ENCODE measurements around the gene C1orf52. TPM values are rescaled to one million over a fixed set of nuclear protein-coding genes. Genes with fewer than 3 reads are reported as not detected.
"Not testable (repeated sequence)": the region's sequence is repeated elsewhere in the genome, so short reads cannot be mapped to it uniquely, and the experiment has no call there.

The C1orf52 gene
- polyA plus RNA-seq, 3 donors: 36.3 to 42.5 (median 39.7) TPM

DNA sequence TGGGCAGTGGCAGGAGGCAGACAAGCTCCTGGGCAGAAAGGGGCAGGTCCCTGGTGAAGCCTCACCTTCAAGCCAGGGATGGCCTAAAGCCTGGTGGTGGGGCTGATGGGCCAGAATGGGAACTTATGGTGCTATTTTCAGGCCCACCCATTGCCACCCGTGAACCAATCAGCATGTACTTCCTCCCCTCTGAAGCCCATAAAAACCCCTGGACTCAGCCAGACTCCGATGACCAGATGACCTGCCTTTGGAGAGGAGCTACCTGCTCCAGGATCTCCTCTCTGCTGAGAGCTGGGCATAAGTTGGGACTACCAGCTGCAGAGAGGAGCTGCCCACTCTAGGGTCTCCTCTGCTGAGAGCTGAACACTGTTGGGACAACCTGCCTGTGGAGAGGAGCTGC, 24.7 kb upstream of the C1orf52 start:
- no peak for DNase-seq

DNA sequence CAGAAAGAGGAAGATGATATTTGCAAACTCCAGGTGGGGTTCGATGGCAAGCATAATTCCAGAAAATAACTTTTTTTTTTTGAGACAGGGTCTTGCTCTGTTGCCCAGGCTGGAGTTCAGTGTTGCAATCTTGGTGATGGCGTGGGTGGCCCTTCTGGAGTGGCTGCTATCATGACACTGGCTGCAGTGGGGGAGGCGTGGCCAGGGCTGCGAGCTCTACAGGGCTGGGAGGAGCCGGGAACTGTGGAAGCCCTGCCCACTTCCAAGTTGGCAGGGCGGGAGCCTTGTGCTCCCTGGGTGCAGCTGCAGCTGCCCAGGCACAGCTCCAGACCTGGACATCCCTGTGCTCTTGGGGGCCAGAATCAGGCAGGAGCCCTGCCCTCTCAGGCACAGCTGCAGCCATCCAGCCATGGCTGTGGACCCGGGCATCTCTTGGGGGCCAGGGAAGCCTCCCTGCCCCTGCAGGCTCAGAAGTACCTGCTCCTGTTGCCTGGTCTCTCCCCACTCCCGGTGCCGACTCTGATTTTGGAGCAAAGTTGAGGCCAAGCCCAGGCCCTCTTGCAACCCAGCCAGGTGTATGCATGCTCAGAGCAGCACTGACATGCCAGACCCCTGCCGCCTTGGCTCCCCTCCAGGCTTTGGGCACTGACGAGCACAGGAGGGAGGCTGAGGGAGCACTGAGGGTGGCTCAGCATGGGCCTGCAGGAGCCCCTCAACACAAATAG, 24.2 kb upstream of the C1orf52 start:
- DNase-seq: no peak

- DNase-seq: no peak
Measured at GRCh38 chr1:85282424-85282823, 23.0 kb upstream of the C1orf52 start.

DNA sequence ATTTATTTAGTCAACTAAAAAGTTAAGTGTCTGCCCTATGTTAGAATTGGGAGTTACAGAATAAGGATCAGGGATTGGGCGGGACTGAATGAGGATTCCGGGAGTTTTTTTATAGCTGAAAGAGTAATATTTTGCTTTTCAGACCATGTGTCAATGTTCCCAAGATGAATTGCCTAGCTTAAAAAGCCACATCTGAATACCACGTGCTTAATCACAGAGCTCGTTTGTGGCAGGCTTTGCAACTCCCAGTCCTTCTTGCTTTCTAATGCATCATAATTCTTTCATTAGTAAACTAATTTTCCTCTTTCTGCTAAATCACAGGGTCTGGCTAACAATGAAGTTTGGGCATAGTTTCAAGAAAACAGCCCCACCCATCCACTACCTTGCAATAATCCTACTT, 21.2 kb upstream of the C1orf52 start:
- DNase-seq: no peak

DNA sequence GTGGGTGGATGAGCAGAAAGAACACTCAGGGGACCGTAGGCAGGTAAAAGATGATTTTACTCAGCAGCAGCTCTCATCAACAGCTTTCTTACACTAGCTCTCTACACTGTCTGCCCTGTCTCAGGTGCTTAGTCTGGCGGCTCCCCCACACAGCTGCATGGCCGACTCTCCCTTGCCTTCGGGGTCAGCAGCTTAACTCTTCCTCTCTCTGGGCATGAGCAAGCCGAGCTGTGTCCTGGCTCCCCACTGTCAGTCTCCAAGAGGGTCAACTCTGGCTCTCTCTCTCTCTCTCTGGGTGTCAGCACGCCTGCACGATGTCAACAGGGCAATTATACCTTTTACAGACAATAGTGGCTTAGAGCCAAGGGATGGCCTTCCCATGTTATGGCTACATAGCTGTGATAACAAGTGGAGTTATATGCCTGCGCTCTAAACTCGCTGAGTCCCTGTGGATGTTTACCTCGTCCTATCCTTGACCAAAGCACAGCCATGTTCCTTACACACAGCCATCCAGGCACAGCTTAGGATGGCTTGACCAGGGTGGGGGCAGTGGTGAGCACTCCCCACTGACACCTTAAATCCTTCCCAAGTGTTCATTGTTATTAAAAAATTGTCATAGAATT, 20.1 kb upstream of the C1orf52 start:
- no peak for DNase-seq

DNA sequence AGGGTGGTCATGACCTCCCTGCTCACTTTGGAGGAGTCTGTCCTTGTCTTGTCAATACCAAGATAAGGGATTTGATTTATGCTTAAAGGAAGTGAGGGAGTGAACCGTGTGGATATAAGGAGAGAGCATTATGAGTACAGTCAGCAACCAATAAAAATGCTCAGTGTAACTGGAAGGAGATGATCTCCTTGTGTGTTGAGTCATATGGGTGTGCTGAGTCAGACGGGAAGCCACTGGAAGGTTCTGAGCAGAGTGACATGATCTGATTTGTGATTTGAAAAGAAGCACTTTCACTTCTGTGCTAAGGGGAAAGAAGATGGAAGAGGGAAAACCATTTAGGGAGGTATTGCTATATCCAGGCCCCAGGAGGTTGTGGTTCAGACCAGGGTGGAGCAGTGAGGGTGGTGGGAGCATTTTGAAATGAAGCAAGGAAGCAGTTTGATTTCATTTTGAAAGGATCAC, 19.4 kb upstream of the C1orf52 start:
- DNase-seq: no peak

DNA sequence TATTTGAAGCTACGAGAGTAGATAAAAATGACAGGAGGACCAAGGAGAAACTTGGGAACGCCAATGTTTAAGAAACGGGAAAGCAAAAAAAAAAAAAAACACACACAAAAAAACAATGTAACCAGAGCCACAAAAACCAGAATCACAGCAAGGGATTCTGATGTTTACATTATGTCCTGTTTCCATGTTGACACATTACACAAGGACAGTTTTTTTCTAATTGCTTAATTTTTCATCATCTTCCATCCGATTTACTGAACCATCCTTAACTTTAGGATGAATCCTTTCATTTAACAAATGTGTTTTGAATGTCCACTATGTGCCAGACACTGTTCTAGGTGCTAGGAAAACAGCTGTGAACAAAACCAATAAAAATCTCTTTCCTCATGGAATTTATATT, 18.3 kb upstream of the C1orf52 start:
- DNase-seq: no peak

- DNase-seq: no peak
Measured at GRCh38 chr1:85276978-85277639, 17.6 kb upstream of the C1orf52 start.

DNA sequence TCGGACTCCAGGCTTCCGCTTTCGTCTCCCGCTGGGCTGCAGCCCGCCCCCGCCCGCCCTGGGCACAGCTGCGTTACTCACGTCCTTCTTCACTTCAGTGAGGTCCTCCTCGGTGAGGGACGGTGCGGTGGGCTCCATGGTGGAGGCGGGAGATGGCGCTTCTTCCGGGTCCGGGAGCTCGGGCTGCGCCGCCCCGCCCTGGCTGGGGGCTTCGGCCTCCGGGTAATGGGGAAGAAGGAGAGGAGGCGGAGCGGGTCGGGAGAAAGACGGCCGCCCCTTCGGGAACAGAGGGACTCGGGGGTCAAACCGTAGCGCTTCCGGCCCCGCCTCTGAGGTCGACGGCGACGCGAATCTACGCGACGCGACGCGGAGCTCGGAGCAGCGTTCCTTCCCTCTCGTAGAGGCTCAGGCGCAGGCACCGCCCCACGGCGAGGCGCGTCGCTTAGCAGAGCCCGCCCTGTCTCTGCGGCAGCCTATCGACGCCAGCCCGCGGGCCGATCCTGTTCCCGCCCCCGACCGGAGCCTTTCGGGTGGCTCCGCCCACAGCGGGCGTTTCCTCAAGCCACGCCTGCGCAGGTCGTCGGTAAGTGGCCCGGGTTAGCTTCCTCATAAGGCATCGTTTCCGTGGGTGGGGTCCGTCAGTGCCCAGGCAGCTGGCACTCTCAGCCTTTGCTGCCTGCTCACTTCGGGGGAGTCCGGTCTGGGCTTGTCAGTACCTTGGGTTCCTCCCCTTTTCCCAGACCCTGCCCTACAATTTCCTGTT, 16.9 kb upstream of the C1orf52 start, which contains the start of gene BCL10:
TSS of gene BCL10 (minus strand) at position 418 of the 763 bp plus-strand sequence. CDS start at position 138, 280 bp downstream.
- DNase-seq: peak; percentile 96

DNA sequence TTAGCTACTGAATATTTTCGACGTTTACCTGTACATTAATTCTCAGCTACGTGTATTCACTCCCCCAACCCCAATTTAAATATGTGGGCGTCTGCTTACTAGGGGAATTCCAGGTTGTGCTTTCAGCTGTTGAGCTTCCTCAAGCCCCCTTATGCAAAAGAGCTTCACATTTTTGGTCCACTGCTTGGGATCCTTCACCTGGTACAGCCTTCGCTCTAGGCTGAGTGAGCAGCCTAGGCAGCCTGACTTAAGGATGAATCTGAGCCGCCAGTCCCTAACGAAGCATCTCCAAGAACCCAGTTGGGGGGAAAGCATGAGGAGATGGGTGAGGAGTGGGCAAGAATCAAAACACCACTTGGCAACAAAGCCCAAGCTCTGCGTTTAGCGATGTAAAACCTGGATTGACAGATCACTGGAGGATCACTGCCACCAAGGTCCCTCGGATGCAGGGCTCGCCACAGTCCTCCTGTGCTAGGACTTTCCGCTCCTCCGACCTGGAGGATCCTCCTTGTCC, 16.3 kb upstream of the C1orf52 start:
- DNase-seq: no peak

DNA sequence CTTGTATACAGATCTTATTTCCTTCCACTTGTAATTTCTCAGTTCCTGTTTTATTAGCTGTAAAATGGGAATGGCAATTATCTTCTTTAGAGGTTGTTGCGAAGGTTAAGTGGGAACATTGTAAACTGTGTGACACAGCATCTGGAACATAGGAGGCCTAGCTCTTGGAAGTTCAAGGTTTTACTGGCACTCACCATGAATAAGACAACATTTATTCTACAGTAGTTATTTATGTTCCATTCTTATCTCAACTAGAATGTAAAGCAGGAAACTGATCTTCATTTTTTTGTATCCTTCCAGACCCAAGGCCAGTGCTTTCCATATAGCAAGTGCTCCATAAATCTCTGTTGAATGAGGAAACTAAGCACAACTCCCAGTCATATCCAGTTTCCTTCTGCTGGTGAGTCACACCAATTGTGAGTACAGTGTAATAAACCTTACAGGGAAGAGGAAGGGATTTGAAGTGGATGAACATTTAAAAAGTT, 15.5 kb upstream of the C1orf52 start:
- DNase-seq: no peak

- DNase-seq: no peak
Measured at GRCh38 chr1:85273397-85273796, 13.9 kb upstream of the C1orf52 start.

DNA sequence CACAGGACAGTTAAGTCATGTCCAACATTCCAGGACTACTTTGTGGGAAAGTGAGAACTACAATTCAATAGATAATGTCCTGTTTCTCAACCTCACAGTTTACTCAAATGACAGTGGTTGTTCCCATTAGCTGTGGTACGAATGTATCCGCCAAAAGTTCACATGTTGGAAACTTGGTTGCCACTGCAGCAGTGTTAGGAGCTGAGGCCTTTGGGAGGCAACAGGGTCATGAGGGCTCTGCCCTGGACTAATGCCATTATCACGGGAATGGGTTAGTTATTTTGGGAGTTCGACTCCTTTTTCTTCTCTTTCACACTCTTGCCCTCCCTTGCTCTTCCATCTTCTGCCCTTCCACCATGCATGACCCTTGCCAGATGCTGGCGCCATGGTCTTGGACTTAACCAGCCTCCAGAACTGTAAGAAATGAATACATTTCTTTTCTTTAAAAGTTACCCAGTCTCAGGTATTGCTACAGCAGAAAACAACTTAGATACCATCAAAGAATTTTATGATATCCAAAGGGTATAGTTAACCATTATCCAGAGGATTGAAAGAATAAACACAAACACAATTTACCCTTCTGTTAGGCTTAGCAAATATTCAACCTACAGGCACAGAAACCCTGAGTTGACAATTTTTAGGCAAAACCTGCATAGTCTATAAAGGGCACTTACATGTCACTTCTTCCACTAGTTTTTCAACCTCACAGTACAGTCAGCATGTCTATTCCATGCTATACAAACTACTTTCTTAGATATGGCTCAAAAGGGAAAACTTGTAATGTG, 9.5 kb upstream of the C1orf52 start:
- no peak for DNase-seq

GRCh38 chr1:85267313-85267712, 7.9 kb upstream of the C1orf52 start:
- DNase-seq: no peak

GRCh38 chr1:85264150-85264549, 4.7 kb upstream of the C1orf52 start:
- no peak for DNase-seq

DNA sequence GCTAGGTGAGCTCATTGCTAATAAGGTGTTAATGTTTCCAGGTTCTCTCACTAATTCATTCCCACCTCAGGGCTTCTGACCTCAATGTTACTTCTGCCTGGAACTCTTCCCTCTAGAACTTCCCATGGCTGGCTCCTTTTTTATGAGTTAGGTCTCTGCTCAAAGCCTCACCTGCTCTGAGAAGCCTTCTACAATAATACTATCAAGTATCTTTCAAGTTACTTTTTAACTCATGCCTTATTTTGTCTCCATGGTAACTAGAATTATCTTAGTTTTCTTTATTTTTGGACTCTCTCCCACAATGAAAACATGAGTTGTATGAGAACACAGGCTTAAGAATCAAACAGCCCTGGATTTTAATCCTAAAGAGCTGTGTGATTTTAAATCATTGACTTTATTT, 3.5 kb upstream of the C1orf52 start:
- DNase-seq: no peak

DNA sequence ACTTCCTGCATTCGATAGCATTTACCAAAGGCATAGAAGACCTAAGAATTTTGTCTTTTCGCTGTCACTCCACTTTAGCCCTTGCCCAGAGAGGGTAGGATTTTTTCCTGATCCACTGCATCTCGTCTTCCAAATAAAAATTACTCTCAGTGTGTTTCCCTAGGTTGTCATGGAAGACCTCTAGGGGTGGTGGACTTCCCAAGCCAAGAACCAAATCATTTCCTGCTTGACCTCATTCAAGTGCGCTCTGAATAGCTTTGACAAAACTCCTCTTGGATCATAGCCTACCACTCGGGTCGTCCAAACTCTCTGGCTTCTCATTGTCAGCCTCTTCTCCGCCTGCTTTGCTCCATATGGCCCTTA, 431 bp upstream of the C1orf52 start:
- DNase-seq: no peak

DNA sequence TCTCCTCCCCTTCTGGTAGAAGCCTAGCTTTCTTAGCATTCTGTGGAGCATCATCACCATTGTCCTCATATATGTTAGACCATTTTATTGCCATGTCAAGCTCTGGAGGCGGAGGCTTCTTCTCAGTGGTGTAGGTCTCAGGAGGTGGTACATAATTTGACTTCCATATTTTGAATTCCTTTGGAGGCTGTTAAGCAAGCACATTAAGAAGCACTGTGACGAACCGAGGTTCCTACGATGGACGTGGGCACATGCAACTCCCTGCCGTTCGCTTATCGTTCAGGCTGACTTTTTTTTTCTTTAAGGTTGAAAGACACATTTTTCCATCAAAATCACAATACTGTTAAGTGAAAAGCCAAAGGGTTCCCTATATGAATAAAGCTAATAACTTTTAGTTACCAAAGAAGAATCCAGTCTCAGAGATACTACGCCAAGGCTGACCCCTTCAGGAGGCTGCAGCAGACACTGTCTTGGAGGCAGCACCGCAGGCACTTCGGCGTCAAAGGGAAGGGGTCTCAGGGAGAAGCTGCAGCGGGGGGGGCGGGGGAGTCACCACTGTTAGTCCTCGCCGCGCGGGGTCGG, 835 bp downstream of the C1orf52 start:
- no peak for DNase-seq

DNA sequence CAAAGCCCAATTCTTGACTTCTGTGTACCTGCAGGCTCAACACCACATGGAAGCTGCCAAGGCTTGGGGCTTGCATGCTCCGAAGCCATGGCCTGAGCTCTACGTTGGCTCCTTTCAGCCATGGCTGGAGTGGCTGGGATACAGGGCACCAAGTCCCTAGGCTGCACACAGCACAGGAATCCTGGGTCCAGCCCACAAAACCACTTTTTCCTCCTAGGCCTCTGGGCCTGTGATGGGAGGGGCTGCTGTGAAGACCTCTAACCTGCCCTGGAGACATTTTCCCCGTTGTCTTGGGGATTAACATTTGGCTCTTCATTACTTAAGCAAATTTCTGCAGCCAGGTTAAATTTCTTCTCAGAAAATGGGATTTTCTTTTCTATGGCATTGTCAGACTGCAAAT, 10.4 kb downstream of the C1orf52 start:
- DNase-seq: not testable (repeated sequence)

- DNase-seq: no peak
Measured at GRCh38 chr1:85245891-85246290, 13.6 kb downstream of the C1orf52 start.

GRCh38 chr1:85245456-85245855, 14.0 kb downstream of the C1orf52 start:
- DNase-seq: no peak

All from renal pelvis (tissue), 4 donors.